ENCODE measurements around the gene ATP6V1B1. TPM values are rescaled to one million over a fixed set of nuclear protein-coding genes. Genes with fewer than 3 reads are reported as not detected.

ATP6V1B1 gene
- polyA plus RNA-seq, 3 donors: not detected

- no peak for TF ChIP-seq CTCF (IDR thresholded peaks at IDR 0.05)
- H3K27ac ChIP-seq (ENCODE audit: low read depth in 1 of 2, low read length in 2 of 2): no peak overlapping the region
- no peak overlapping the region for H2AFZ ChIP-seq (ENCODE audit: insufficient read depth, low read depth, low read length, poor library complexity, severe bottlenecking)
- no CpG with 5 or more reads among the region's 4 CpGs for WGBS (ENCODE audit: insufficient coverage)
- H3K9me3 Mint-ChIP-seq: peaks cover 0 to 4% (median 2%) of the 10 kb centered on the region in 7 donors
- no peak overlapping the region for H3K9ac ChIP-seq (ENCODE audit: insufficient read depth, low read length, poor library complexity, severe bottlenecking)
- peaks cover 29 to 66% (median 65%) of the 10 kb centered on the region in 3 donors for H3K27me3 Mint-ChIP-seq (ENCODE audit: low read depth in 3 of 3)
- peaks cover 11 to 39% of the 10 kb centered on the region in 2 donors for H3K27me3 ChIP-seq (ENCODE audit: control insufficient read depth in 2 of 2, insufficient read depth in 2 of 2, low read length in 2 of 2)
- H3K4me1 Mint-ChIP-seq: peaks cover 7% of the 10 kb centered on the region
- H3K4me3 ChIP-seq (replicated peaks in 1 of 3; ENCODE audit: low read depth in 2 of 3, low read length in 3 of 3): no peak overlapping the region
- peaks cover 0 to 2% of the 10 kb centered on the region in 2 donors for H3K36me3 Mint-ChIP-seq
- H3K4me2 ChIP-seq (replicated peaks; ENCODE audit: extremely low read depth, low read length, poor library complexity, severe bottlenecking): no peak overlapping the region
- DNase-seq: no peak
- H3K79me2 ChIP-seq (ENCODE audit: insufficient read depth, low read length): no peaks in the 10 kb centered on the region
- H3K27ac Mint-ChIP-seq: no peak overlapping the region
- no peaks in the 10 kb centered on the region for H3K9me3 ChIP-seq (replicated peaks in 1 of 2; ENCODE audit: control insufficient read depth in 1 of 2, insufficient read depth in 1 of 2, low read length in 2 of 2)
- peak overlapping the region in 1 of 2 donors; percentile 28 for H3K4me3 Mint-ChIP-seq
- intact Hi-C loops (cut with micrococcal nuclease): no loop called here
- no peaks in the 10 kb centered on the region for H4K20me1 ChIP-seq (ENCODE audit: insufficient read depth, low read length)
- no peaks in the 10 kb centered on the region for H3K36me3 ChIP-seq (replicated peaks in 1 of 2; ENCODE audit: control insufficient read depth in 1 of 2, insufficient read depth in 2 of 2, low read length in 2 of 2)
- peaks cover 9 to 10% of the 10 kb centered on the region in 2 donors for H3K4me1 ChIP-seq (ENCODE audit: control insufficient read depth in 1 of 2, insufficient read depth in 2 of 2, low read length in 2 of 2)
Measured at GRCh38 chr2:70967189-70967588, 31.5 kb downstream of the ATP6V1B1 start.

GRCh38 chr2:70974592-70974991 lies 38.9 kb downstream of the ATP6V1B1 start:
- H3K9me3 Mint-ChIP-seq: peaks cover 0 to 3% (median 0%) of the 10 kb centered on the region in 7 donors
- intact Hi-C loops (cut with micrococcal nuclease): no loop called here
- TF ChIP-seq CTCF (IDR thresholded peaks at IDR 0.05): no peak
- no peaks in the 10 kb centered on the region for H3K79me2 ChIP-seq (ENCODE audit: insufficient read depth, low read length)
- 86% methylated on average over 3 of the region's 3 CpGs for WGBS (ENCODE audit: insufficient coverage)
- peaks cover 0 to 6% of the 10 kb centered on the region in 2 donors for H3K36me3 Mint-ChIP-seq
- no peak overlapping the region for H3K4me2 ChIP-seq (replicated peaks; ENCODE audit: extremely low read depth, low read length, poor library complexity, severe bottlenecking)
- H3K27me3 Mint-ChIP-seq (ENCODE audit: low read depth in 3 of 3): peaks cover 11 to 53% (median 30%) of the 10 kb centered on the region in 3 donors
- no peak overlapping the region for H3K4me3 ChIP-seq (replicated peaks in 1 of 3; ENCODE audit: low read depth in 2 of 3, low read length in 3 of 3)
- no peak overlapping the region for H3K4me3 Mint-ChIP-seq
- no peak overlapping the region for H2AFZ ChIP-seq (ENCODE audit: insufficient read depth, low read depth, low read length, poor library complexity, severe bottlenecking)
- H3K36me3 ChIP-seq (replicated peaks in 1 of 2; ENCODE audit: control insufficient read depth in 1 of 2, insufficient read depth in 2 of 2, low read length in 2 of 2): no peaks in the 10 kb centered on the region
- no peak for DNase-seq
- no peak overlapping the region for H3K27ac ChIP-seq (ENCODE audit: low read depth in 1 of 2, low read length in 2 of 2)
- H4K20me1 ChIP-seq (ENCODE audit: insufficient read depth, low read length): no peaks in the 10 kb centered on the region
- H3K9me3 ChIP-seq (replicated peaks in 1 of 2; ENCODE audit: control insufficient read depth in 1 of 2, insufficient read depth in 1 of 2, low read length in 2 of 2): no peaks in the 10 kb centered on the region
- no peak overlapping the region for H3K9ac ChIP-seq (ENCODE audit: insufficient read depth, low read length, poor library complexity, severe bottlenecking)
- peaks cover 16% of the 10 kb centered on the region for H3K4me1 Mint-ChIP-seq
- peaks cover 18 to 24% of the 10 kb centered on the region in 2 donors for H3K4me1 ChIP-seq (ENCODE audit: control insufficient read depth in 1 of 2, insufficient read depth in 2 of 2, low read length in 2 of 2)
- H3K27ac Mint-ChIP-seq: peak overlapping the region in 2 of 7 donors; percentile 1 to 20
- H3K27me3 ChIP-seq (ENCODE audit: control insufficient read depth in 2 of 2, insufficient read depth in 2 of 2, low read length in 2 of 2): peaks cover 8 to 24% of the 10 kb centered on the region in 2 donors
